ENCODE results near the gene KHDC4. TPM values are rescaled to one million over a fixed set of nuclear protein-coding genes. Genes with fewer than 3 reads are reported as not detected.

KHDC4 gene
- total and polyA plus RNA-seq, 2 of the 13 experiments (the other 11 are each of a cell fraction or from before 2014, with no cell fraction given): 33.5 to 92.0 TPM

- TF ChIP-seq, protein P1, sequence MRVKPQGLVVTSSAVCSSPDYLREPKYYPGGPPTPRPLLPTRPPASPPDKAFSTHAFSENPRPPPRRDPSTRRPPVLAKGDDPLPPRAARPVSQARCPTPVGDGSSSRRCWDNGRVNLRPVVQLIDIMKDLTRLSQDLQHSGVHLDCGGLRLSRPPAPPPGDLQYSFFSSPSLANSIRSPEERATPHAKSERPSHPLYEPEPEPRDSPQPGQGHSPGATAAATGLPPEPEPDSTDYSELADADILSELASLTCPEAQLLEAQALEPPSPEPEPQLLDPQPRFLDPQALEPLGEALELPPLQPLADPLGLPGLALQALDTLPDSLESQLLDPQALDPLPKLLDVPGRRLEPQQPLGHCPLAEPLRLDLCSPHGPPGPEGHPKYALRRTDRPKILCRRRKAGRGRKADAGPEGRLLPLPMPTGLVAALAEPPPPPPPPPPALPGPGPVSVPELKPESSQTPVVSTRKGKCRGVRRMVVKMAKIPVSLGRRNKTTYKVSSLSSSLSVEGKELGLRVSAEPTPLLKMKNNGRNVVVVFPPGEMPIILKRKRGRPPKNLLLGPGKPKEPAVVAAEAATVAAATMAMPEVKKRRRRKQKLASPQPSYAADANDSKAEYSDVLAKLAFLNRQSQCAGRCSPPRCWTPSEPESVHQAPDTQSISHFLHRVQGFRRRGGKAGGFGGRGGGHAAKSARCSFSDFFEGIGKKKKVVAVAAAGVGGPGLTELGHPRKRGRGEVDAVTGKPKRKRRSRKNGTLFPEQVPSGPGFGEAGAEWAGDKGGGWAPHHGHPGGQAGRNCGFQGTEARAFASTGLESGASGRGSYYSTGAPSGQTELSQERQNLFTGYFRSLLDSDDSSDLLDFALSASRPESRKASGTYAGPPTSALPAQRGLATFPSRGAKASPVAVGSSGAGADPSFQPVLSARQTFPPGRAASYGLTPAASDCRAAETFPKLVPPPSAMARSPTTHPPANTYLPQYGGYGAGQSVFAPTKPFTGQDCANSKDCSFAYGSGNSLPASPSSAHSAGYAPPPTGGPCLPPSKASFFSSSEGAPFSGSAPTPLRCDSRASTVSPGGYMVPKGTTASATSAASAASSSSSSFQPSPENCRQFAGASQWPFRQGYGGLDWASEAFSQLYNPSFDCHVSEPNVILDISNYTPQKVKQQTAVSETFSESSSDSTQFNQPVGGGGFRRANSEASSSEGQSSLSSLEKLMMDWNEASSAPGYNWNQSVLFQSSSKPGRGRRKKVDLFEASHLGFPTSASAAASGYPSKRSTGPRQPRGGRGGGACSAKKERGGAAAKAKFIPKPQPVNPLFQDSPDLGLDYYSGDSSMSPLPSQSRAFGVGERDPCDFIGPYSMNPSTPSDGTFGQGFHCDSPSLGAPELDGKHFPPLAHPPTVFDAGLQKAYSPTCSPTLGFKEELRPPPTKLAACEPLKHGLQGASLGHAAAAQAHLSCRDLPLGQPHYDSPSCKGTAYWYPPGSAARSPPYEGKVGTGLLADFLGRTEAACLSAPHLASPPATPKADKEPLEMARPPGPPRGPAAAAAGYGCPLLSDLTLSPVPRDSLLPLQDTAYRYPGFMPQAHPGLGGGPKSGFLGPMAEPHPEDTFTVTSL (CRISPR knock-in tag; IDR thresholded peaks at IDR 0.05; ENCODE audit: borderline replicate concordance): peak; percentile 78
- TF ChIP-seq ZNF615 (CRISPR knock-in tag; IDR thresholded peaks at IDR 0.05; ENCODE audit: borderline replicate concordance): no peak
- TF ChIP-seq, protein P2, sequence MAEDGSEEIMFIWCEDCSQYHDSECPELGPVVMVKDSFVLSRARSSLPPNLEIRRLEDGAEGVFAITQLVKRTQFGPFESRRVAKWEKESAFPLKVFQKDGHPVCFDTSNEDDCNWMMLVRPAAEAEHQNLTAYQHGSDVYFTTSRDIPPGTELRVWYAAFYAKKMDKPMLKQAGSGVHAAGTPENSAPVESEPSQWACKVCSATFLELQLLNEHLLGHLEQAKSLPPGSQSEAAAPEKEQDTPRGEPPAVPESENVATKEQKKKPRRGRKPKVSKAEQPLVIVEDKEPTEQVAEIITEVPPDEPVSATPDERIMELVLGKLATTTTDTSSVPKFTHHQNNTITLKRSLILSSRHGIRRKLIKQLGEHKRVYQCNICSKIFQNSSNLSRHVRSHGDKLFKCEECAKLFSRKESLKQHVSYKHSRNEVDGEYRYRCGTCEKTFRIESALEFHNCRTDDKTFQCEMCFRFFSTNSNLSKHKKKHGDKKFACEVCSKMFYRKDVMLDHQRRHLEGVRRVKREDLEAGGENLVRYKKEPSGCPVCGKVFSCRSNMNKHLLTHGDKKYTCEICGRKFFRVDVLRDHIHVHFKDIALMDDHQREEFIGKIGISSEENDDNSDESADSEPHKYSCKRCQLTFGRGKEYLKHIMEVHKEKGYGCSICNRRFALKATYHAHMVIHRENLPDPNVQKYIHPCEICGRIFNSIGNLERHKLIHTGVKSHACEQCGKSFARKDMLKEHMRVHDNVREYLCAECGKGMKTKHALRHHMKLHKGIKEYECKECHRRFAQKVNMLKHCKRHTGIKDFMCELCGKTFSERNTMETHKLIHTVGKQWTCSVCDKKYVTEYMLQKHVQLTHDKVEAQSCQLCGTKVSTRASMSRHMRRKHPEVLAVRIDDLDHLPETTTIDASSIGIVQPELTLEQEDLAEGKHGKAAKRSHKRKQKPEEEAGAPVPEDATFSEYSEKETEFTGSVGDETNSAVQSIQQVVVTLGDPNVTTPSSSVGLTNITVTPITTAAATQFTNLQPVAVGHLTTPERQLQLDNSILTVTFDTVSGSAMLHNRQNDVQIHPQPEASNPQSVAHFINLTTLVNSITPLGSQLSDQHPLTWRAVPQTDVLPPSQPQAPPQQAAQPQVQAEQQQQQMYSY (CRISPR knock-in tag; IDR thresholded peaks at IDR 0.05): no peak
- TF ChIP-seq, protein P3, sequence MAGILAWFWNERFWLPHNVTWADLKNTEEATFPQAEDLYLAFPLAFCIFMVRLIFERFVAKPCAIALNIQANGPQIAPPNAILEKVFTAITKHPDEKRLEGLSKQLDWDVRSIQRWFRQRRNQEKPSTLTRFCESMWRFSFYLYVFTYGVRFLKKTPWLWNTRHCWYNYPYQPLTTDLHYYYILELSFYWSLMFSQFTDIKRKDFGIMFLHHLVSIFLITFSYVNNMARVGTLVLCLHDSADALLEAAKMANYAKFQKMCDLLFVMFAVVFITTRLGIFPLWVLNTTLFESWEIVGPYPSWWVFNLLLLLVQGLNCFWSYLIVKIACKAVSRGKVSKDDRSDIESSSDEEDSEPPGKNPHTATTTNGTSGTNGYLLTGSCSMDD (CRISPR knock-in tag; IDR thresholded peaks at IDR 0.05): no peak
- TF ChIP-seq NR0B2 (CRISPR knock-in tag; IDR thresholded peaks at IDR 0.05): no peak
- no peak for TF ChIP-seq ZNF24 (IDR thresholded peaks at IDR 0.05)
- TF ChIP-seq HOXA5 (CRISPR knock-in tag; IDR thresholded peaks at IDR 0.05): peak; percentile 51; the same call in 1 of the 2 replicates
- peak; percentile 71 for TF ChIP-seq PHF21A (CRISPR knock-in tag; IDR thresholded peaks at IDR 0.05)
- 0 out of 2 replicates have a peak, but pooled peaks have one; percentile 63 for TF ChIP-seq NR2F2 (IDR thresholded peaks at IDR 0.05; ENCODE audit: borderline replicate concordance, low read depth)
- TF ChIP-seq RXRB (CRISPR knock-in tag; IDR thresholded peaks at IDR 0.05; ENCODE audit: borderline replicate concordance): peak; percentile 79
- no peak for TF ChIP-seq RELA (CRISPR knock-in tag; IDR thresholded peaks at IDR 0.05)
- no peak for TF ChIP-seq CAMTA2 (CRISPR knock-in tag; IDR thresholded peaks at IDR 0.05; ENCODE audit: borderline replicate concordance)
- TF ChIP-seq ZNF460 (CRISPR knock-in tag; IDR thresholded peaks at IDR 0.05; ENCODE audit: borderline replicate concordance): no peak
- TF ChIP-seq PCBP2 (optimal IDR thresholded peaks at IDR 0.05; ENCODE audit: low read depth, low read length, poor library complexity, severe bottlenecking): no peak
- TF ChIP-seq ZNF710 (CRISPR knock-in tag; IDR thresholded peaks at IDR 0.05; ENCODE audit: borderline replicate concordance): peak; percentile 80; the same call in 1 of the 2 replicates
Measured at GRCh38 chr1:155967341-155968050, 33.3 kb upstream of the KHDC4 start (continued).
